HepG2 (cell line): ENCODE results near the gene SOX9. TPM values are rescaled to one million over a fixed set of nuclear protein-coding genes. Genes with fewer than 3 reads are reported as not detected.

Source experiments
- BCL6 ChIP-seq: IDR thresholded peaks from 2 replicates; pipeline ENCODE4 v1.6.1; 2016; ENCODE audit warnings: missing genetic modification reagents, missing compliant biosample characterization
- DPF2 ChIP-seq: sonication (generic); formaldehyde crosslinking; IDR thresholded peaks from 2 replicates; pipeline ENCODE4 v1.4.0; 2020; ENCODE audit warnings: mild to moderate bottlenecking, low read depth, missing genetic modification reagents, borderline replicate concordance
- EHMT2 ChIP-seq: fragments of 200-600 bp; sonication (generic); IDR thresholded peaks from 2 replicates; pipeline ENCODE4 v1.7.0; 2017; ENCODE audit warnings: antibody characterized with exemption, low read depth, low read length, borderline replicate concordance
- EZH2 ChIP-seq: conservative IDR thresholded peaks from 2 replicates; pipeline ENCODE4 v1.6.1; 2012; ENCODE audit warnings: mild to moderate bottlenecking, low read depth, low read length, moderate library complexity
- HNRNPUL1 ChIP-seq: fragments of 200-400 bp; formaldehyde crosslinking; IDR thresholded peaks from 2 replicates; pipeline ENCODE4 v1.6.1; 2017; ENCODE audit warnings: low read depth, mild to moderate bottlenecking, low read length, moderate library complexity
- JUNB ChIP-seq: sonication (generic); formaldehyde crosslinking; IDR thresholded peaks from 2 replicates; pipeline ENCODE4 v1.8.0; 2022; ENCODE audit warnings: missing genetic modification reagents, mild to moderate bottlenecking, borderline replicate concordance
- MTA3 ChIP-seq: sonication (generic); formaldehyde crosslinking; IDR thresholded peaks from 2 replicates; pipeline ENCODE4 v1.4.0; 2020; ENCODE audit warnings: missing genetic modification reagents
- NR2F2 ChIP-seq: IDR thresholded peaks from 2 replicates; pipeline ENCODE4 v1.6.1; 2012; ENCODE audit warnings: low read depth, inconsistent platforms, borderline replicate concordance
- RBM22 ChIP-seq: fragments of 200-400 bp; formaldehyde crosslinking; optimal IDR thresholded peaks from 2 replicates; pipeline ENCODE3; 2017; ENCODE audit warnings: mild to moderate bottlenecking, low read length, moderate library complexity
- SP140L ChIP-seq: sonication (generic); formaldehyde crosslinking; IDR thresholded peaks from 2 replicates; pipeline ENCODE4 v1.4.0; 2020; ENCODE audit warnings: missing genetic modification reagents, borderline replicate concordance
- ZNF12 ChIP-seq: sonication (generic); formaldehyde crosslinking; IDR thresholded peaks from 2 replicates; pipeline ENCODE4 v1.5.0; 2020; ENCODE audit warnings: missing genetic modification reagents
- ZNF136 ChIP-seq: sonication (generic); formaldehyde crosslinking; IDR thresholded peaks from 2 replicates; pipeline ENCODE4 v1.8.1; 2022; ENCODE audit warnings: low read depth, mild to moderate bottlenecking, moderate library complexity, missing genetic modification reagents
- ZNF160 ChIP-seq: sonication (generic); formaldehyde crosslinking; IDR thresholded peaks from 2 replicates; pipeline ENCODE4 v1.8.0; 2022; ENCODE audit warnings: mild to moderate bottlenecking, inconsistent platforms, missing genetic modification reagents
- ZNF225 ChIP-seq: sonication (generic); formaldehyde crosslinking; IDR thresholded peaks from 2 replicates; pipeline ENCODE4 v1.4.0; 2020; ENCODE audit warnings: mild to moderate bottlenecking, missing genetic modification reagents
- polyA plus RNA-seq, 8 experiments: library from polyadenylated mRNA; depleted of rRNA in 3 of 8; stranded (reverse) in 7 of 8; unstranded in 1 of 8; fragments of >200 nt; fragmentation: Illumina TruSeq in 4 of 8; extraction: Trizol in 4 of 8; gene quantifications; 2 replicates each; pipeline versions ENCODE4 v1.2.1 to v1.2.3, GENCODE V29; 2011 to 2016; ENCODE audit warnings: low read depth in 4 of 8, missing spikeins in 1 of 8, mixed read lengths in 1 of 8; ENCODE audit not compliant: insufficient read depth in 1 of 8
- total RNA-seq, 5 experiments: library from RNA; depleted of rRNA; stranded (reverse); fragments of >200 nt; fragmentation: Illumina TruSeq; extraction: Trizol; gene quantifications; 2 replicates each; pipeline ENCODE4 v1.2.3, GENCODE V29; 2016; ENCODE audit warnings: low read depth in 1 of 5
- TF ChIP-seq, protein P1 (sequence below): sonication (generic); formaldehyde crosslinking; IDR thresholded peaks from 2 replicates; pipeline ENCODE4 v1.4.0; 2020; ENCODE audit warnings: missing genetic modification reagents
- TF ChIP-seq, protein P2 (sequence below): sonication (generic); formaldehyde crosslinking; IDR thresholded peaks from 2 replicates; pipeline ENCODE4 v1.5.0; 2020; ENCODE audit warnings: mild to moderate bottlenecking, missing genetic modification reagents
- TF ChIP-seq, protein P3 (sequence below): sonication (generic); formaldehyde crosslinking; conservative IDR thresholded peaks from 2 replicates; pipeline ENCODE4 v1.4.0; 2020; ENCODE audit warnings: missing genetic modification reagents
- TF ChIP-seq, protein P4 (sequence below): sonication (generic); formaldehyde crosslinking; IDR thresholded peaks from 2 replicates; pipeline ENCODE4 v1.4.0; 2020; ENCODE audit warnings: missing genetic modification reagents

The SOX9 gene
- total and polyA plus RNA-seq, 2 of the 13 experiments (the other 11 are each of a cell fraction or from before 2014, with no cell fraction given) = 16.1 to 27.6 TPM

DNA sequence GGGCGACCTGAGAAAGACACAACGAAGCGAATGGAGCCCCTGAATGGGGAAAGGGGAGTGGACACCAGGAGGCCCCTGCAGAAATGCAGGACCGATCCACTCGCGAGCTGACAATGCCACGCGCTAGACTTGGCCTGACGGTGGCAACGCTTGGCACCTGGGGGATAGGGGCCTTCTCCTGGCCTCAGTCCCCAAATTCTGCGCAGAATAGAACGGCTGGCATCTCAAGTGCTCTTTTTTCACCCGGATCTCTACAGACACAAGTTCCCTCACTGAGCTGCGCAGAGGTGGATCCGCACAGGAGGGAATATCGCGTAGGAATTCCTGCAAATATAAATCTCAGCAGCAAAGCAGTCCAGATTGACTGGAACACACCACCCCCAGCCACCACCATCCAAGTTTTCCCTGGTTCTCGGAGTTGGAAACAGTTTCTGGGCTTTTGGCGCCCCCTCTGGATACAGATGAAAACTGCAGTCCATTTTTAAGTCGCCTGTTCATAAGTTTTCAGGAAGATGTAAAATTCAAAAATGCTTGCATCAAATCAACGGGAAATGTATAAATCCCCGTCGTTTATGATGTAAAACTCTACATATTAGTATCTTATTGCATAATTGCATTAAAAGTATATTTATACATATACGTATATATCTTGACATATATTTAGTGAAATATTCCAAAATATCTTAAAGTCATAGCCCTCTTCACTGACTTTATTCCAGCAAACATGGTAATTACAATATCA lies 2.3 kb upstream of the SOX9 start (continued):
- TF ChIP-seq, protein P1, sequence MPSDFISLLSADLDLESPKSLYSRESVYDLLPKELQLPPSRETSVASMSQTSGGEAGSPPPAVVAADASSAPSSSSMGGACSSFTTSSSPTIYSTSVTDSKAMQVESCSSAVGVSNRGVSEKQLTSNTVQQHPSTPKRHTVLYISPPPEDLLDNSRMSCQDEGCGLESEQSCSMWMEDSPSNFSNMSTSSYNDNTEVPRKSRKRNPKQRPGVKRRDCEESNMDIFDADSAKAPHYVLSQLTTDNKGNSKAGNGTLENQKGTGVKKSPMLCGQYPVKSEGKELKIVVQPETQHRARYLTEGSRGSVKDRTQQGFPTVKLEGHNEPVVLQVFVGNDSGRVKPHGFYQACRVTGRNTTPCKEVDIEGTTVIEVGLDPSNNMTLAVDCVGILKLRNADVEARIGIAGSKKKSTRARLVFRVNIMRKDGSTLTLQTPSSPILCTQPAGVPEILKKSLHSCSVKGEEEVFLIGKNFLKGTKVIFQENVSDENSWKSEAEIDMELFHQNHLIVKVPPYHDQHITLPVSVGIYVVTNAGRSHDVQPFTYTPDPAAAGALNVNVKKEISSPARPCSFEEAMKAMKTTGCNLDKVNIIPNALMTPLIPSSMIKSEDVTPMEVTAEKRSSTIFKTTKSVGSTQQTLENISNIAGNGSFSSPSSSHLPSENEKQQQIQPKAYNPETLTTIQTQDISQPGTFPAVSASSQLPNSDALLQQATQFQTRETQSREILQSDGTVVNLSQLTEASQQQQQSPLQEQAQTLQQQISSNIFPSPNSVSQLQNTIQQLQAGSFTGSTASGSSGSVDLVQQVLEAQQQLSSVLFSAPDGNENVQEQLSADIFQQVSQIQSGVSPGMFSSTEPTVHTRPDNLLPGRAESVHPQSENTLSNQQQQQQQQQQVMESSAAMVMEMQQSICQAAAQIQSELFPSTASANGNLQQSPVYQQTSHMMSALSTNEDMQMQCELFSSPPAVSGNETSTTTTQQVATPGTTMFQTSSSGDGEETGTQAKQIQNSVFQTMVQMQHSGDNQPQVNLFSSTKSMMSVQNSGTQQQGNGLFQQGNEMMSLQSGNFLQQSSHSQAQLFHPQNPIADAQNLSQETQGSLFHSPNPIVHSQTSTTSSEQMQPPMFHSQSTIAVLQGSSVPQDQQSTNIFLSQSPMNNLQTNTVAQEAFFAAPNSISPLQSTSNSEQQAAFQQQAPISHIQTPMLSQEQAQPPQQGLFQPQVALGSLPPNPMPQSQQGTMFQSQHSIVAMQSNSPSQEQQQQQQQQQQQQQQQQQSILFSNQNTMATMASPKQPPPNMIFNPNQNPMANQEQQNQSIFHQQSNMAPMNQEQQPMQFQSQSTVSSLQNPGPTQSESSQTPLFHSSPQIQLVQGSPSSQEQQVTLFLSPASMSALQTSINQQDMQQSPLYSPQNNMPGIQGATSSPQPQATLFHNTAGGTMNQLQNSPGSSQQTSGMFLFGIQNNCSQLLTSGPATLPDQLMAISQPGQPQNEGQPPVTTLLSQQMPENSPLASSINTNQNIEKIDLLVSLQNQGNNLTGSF (CRISPR knock-in tag) = no peak
- TF ChIP-seq, protein P2, sequence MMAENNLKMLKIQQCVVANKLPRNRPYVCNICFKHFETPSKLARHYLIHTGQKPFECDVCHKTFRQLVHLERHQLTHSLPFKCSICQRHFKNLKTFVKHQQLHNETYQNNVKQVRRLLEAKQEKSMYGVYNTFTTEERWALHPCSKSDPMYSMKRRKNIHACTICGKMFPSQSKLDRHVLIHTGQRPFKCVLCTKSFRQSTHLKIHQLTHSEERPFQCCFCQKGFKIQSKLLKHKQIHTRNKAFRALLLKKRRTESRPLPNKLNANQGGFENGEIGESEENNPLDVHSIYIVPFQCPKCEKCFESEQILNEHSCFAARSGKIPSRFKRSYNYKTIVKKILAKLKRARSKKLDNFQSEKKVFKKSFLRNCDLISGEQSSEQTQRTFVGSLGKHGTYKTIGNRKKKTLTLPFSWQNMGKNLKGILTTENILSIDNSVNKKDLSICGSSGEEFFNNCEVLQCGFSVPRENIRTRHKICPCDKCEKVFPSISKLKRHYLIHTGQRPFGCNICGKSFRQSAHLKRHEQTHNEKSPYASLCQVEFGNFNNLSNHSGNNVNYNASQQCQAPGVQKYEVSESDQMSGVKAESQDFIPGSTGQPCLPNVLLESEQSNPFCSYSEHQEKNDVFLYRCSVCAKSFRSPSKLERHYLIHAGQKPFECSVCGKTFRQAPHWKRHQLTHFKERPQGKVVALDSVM (CRISPR knock-in tag) = no peak
- TF ChIP-seq HNRNPUL1 = no peak
- TF ChIP-seq DPF2 (CRISPR knock-in tag) = no peak
- no peak for TF ChIP-seq JUNB
- TF ChIP-seq ZNF12 (CRISPR knock-in tag) = no peak
- no peak for TF ChIP-seq MTA3 (CRISPR knock-in tag)
- no peak for TF ChIP-seq NR2F2
- no peak for TF ChIP-seq EZH2
- TF ChIP-seq, protein P3, sequence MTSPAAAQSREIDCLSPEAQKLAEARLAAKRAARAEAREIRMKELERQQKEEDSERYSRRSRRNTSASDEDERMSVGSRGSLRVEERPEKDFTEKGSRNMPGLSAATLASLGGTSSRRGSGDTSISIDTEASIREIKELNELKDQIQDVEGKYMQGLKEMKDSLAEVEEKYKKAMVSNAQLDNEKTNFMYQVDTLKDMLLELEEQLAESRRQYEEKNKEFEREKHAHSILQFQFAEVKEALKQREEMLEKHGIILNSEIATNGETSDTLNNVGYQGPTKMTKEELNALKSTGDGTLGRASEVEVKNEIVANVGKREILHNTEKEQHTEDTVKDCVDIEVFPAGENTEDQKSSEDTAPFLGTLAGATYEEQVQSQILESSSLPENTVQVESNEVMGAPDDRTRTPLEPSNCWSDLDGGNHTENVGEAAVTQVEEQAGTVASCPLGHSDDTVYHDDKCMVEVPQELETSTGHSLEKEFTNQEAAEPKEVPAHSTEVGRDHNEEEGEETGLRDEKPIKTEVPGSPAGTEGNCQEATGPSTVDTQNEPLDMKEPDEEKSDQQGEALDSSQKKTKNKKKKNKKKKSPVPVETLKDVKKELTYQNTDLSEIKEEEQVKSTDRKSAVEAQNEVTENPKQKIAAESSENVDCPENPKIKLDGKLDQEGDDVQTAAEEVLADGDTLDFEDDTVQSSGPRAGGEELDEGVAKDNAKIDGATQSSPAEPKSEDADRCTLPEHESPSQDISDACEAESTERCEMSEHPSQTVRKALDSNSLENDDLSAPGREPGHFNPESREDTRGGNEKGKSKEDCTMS (CRISPR knock-in tag) = no peak
- no peak for TF ChIP-seq EHMT2
- TF ChIP-seq ZNF225 (CRISPR knock-in tag) = no peak
- TF ChIP-seq, protein P4, sequence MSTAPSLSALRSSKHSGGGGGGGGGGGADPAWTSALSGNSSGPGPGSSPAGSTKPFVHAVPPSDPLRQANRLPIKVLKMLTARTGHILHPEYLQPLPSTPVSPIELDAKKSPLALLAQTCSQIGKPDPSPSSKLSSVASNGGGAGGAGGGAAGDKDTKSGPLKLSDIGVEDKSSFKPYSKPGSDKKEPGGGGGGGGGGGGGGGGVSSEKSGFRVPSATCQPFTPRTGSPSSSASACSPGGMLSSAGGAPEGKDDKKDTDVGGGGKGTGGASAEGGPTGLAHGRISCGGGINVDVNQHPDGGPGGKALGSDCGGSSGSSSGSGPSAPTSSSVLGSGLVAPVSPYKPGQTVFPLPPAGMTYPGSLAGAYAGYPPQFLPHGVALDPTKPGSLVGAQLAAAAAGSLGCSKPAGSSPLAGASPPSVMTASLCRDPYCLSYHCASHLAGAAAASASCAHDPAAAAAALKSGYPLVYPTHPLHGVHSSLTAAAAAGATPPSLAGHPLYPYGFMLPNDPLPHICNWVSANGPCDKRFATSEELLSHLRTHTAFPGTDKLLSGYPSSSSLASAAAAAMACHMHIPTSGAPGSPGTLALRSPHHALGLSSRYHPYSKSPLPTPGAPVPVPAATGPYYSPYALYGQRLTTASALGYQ (CRISPR knock-in tag) = no peak
- no peak for TF ChIP-seq BCL6 (CRISPR knock-in tag)
- TF ChIP-seq RBM22 = no peak
- no peak for TF ChIP-seq ZNF136 (CRISPR knock-in tag)
- no peak for TF ChIP-seq SP140L (CRISPR knock-in tag)
- no peak for TF ChIP-seq ZNF160 (CRISPR knock-in tag)
